Raji (cell line): ENCODE measurements around the gene SRF.

Source experiments
- POLR2A ChIP-seq: IDR thresholded peaks from 2 replicates; pipeline ENCODE4 v1.6.1; 2011; ENCODE audit warnings: low read depth, low read length, control low read depth; ENCODE audit not compliant: insufficient read depth

SRF gene

DNA sequence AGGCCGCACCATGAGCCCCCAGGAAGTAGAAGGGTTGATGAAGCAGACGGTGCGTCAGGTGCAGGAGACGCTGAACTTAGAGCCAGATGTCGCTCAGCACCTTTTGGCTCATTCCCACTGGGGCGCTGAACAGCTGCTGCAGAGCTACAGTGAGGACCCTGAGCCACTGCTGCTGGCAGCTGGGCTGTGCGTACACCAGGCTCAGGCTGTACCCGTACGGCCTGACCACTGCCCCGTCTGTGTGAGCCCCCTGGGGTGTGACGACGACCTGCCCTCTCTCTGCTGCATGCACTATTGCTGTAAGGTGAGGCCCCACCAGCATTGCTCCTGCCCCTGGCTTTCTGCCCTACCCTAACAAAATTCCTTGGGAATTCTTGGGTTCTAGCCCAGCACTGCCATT, 45.1 kb downstream of the SRF start:
- TF ChIP-seq POLR2A: no peak

DNA sequence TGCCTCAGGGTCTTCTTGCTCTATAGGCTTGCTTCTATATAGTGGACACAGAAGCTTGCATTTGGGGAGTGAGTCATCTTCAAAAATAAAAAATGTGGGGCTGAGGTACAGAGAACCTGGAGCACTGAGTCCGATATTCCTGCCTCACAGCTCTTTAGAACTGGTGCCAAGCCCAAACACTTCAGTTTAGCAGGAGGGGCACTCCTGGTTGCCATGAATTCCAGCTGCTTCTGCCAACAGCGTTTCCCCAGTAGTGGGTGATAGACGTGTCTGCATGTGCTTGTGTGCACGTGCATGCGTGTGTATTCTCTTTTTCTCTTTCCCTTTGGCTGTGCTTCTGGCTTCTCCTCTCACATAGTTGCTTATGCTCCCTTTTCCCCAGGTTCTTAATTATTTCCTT, 46.3 kb downstream of the SRF start:
- 0 out of 2 replicates have a peak, but pooled peaks have one; percentile 0 for TF ChIP-seq POLR2A

DNA sequence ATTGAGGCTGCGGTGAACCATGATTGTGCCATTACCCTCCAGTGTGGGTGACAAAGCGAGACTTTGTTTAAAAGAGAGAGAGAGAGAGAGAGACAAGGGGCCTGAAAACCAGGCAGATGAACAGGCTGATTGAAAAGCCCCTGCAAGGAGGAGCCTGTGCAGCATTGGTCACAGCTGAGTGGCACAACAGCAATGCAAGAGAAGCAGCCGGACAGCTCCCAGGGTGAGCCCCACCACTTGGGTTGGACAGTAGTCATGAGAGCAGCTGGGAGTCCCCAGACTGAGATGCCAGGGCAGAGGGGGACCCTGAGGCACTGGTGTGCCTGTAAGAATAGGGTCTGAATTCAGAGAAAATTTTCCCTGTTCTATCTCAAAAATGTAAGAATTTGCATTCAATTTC, 48.0 kb downstream of the SRF start:
- TF ChIP-seq POLR2A: no peak

DNA sequence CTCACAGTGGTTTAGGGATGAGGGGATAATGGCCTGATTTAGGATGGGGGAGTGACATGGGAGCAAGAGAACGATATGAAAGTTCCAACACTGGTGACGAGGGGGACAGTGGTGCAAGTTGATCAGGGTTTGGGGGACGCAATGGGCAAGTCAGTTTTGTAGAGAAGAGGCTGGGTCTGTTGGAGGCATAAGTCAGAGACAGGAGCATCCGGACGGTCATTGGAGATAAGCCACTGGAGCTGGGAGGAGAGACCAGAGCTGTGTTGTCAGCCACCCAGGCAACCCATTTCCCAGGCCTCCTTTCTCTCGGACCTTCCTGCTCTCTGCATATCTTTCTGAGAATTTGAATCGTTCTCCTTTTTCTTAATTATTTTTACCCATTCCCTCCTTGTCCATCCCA, 48.7 kb downstream of the SRF start:
- TF ChIP-seq POLR2A: 0 out of 2 replicates have a peak, but pooled peaks have one; percentile 6

DNA sequence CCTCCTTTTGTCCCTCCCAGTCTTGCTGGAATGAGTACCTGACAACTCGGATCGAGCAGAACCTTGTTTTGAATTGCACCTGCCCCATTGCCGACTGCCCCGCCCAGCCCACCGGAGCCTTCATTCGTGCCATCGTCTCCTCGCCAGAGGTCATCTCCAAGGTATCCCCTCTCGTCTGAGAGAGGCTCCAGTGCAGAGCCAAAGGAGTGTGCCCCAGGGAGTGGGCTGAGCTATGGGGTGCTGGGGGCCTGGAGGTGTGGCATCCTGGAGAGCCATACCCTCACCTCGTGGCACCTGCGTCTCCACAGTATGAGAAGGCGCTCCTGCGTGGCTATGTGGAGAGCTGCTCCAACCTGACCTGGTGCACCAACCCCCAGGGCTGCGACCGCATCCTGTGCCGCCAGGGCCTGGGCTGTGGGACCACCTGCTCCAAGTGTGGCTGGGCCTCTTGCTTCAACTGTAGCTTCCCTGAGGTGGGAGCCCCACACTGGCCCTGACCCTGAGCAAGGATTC, 49.4 kb downstream of the SRF start:
- no peak for TF ChIP-seq POLR2A

DNA sequence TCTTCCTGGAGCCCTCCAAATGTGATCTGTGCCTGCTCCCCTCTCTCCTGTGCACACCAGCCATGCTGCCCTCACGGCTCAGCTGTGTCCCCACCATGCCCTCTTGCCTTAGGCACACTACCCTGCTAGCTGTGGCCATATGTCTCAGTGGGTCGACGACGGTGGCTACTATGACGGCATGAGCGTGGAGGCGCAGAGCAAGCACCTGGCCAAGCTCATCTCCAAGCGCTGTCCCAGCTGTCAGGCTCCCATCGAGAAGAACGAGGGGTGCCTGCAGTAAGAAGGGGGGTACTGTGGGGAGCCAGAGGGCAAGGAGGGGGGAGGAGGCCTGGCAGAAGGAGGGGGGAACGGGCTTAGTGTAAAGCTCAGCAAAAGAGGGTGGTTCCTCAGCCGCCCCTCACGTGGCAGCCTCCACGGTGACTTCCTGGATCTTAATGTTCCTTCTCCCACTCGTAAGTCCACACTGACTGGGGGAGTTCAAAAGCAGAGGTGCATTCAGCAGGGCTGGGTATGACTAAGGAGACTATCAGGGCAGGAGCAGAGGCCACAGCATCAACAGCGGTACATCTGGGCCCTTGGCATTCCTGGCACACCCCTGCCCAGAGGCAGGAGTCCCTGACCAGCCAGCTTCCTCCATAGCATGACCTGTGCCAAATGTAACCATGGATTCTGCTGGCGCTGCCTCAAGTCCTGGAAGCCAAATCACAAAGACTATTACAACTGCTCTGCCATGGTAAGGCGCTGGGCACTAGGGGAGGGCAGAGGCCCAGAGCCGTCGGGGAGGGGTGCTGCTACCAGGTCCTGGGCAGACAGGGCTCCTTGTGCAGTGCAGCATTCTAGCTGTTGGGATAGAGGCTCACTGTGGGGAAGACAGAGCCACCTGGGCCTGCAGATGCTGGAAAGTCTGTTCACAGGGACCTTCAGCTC, 50.2 kb downstream of the SRF start:
- TF ChIP-seq POLR2A: 0 out of 2 replicates have a peak, but pooled peaks have one; percentile 4

DNA sequence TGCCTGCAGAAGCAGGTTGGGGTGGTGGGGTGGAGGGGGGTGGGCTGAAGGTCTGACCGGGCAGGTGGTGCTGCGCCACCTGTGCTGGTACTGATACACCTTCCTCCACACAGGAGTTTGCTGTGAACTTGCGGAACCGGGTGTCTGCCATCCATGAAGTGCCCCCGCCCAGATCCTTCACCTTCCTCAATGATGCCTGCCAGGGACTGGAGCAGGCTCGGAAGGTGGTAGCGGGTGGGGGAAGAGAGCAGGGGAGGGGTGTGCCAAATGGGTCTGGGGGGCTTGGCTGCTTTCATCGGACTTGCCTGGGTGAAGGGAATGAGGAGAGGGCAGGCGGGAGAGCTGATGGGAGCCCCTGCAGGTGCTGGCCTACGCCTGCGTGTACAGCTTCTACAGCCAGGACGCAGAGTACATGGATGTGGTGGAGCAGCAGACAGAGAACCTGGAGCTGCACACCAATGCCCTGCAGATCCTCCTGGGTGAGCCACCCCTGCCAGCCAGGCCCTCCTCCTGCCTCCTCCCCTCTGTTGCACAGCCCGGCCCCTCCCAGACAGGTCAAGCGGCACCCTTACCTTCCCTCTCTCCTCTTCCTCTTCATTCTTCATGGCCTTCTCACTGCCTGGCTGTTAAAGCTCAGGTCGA, 51.5 kb downstream of the SRF start:
- TF ChIP-seq POLR2A: no peak

DNA sequence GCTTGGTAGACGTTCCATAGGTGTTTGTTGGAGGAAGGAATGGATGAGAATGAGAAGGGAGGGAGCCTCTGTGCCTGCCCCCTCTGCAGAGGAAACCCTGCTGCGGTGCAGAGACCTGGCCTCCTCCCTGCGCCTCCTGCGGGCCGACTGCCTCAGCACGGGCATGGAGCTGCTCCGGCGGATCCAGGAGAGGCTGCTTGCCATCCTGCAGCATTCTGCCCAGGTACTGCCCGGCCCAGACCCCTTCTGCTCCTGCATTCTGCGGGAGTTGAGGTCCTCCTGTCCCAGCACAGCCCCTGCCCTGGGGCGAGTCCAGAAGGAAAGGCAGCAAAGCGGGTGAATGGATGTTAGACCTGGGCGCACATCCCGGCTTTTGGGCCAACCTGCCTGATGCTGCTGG, 52.1 kb downstream of the SRF start:
- TF ChIP-seq POLR2A: no peak

DNA sequence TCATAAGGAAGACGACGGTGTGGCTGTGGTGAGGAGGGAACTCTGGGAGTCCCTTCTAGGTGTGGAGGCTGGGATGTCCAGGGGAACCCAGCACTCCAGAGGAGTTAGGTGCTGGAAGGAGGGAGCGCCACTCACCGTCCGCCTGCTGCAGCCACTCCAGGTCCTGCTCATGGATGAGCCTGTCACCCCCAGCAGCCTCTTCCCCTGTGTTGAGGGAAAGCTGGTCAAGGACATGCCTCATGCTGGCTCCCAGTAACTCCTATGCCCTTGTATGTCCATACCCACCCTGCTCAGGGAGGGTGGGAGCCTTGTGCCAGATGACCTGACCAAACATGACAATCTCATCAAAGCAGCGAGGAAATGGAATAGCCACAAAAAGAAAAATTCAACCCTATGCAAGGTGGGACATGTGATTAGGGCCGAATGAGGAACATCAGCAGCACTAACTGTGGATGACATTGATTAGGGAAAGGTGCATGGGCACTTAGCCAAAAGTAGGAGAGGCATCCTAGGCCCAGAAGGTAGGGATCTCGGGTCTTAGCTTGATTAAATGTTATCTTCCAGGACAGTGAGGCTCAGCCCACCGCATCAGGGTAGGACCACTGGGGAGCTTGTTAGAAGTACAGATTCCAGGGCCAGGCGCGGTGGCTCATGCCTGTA, 55.3 kb downstream of the SRF start:
- TF ChIP-seq POLR2A: 0 out of 2 replicates have a peak, but pooled peaks have one; percentile 15

DNA sequence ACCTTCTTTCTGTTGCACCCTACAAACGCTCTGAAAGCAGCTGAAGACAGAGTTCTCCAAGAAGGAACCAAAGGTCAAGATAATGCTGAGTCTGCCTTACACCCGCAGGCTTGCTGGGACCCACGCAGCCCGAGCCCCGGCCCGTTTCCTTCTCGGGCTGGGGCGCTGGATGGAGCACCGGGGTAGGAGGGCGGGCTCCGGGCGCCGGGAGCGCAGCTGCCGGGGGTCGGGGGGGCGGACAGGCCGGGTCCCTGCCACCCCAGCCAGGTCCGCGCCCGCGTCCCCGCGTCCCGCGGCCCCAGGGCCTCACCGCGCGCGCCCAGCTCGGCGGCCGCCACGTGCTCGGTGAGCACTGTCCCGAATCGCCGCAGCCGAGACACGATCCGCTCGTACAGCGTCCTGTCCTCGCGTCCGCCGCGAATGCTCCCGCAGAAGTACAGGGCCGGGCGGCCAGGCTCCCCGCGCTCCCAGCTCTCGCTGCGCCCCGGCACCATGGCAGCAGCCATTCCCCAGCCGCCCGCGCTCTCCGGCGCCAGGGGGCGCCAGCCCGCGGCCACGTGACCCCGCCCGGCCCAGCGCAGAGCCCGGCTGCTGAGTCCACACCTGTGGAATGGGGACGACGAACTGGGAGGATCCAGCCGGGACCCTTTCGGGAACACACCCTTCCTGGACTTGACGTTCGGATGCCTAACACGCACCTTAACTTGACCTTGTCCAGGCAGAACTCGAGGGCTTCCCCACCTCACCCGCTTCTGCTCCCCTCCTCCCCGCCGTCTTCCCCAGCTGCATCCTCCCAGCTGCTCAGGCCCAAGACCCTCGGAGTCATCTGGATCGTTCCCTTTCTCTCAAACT, 58.1 kb downstream of the SRF start, which contains the start of gene DNPH1:
DNPH1 (minus strand) TSS at position 531 of the 852 bp plus-strand sequence; CDS start at position 506, 25 bp downstream.
- peak; percentile 83 for TF ChIP-seq POLR2A

DNA sequence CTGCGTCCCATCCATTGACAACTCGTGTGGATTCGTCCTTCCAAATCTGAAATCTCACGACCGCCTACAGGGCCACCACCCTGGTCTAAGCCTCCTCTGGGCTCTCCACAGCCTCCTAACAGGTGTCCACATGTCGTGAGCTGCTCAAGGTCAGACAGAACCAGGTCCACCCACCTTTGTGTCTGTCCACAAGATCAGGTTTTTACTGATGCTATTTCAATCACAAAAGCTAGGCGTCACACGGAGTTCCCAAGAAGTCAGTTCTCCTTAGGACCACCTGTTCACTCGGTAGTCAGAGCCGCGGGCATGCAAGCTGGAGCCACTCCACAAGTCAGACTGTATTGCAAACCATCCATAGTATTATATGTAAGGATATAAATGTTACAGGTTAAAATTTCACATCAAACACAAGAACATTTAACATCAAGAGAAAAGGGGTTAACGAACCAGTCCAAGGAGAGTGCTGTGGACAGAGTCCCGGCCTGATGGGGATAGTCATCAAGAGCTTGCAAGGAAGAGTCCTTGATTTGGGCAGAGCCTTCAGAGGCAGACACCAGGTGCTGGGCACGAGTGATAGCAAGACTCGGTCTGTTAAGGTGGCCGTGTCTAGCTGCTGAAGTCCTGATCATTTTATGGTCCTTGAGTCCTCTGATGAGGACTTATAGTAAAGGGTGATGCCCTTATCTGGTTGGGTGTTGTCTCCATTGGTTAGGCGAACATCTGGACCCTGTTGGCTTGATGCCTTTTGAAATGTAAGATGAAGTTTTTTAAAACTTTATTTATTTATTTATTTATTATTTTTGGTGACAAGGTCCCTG, 58.9 kb downstream of the SRF start:
- no peak for TF ChIP-seq POLR2A

DNA sequence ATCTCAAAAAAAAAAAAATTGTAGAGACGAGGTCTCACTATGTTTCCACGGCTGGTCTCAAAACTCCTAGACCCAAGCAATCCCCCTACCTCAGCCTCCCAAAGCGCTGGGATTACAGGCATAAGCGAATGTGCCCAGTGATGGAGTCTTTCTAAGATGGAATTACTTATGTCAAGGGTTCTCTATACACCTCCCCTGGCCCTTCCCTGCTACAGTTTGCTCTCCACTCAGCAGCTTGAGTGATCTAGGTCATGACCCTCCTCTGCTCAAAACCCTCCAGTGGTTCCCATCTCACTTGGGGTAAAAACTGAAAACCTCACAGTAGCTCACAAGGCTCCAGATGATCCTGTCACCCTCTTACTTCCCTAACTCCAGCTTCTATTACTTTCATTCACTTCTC, 60.0 kb downstream of the SRF start:
- no peak for TF ChIP-seq POLR2A
